ENCODE results near the gene CDC42SE2.

CDC42SE2 gene

DNA sequence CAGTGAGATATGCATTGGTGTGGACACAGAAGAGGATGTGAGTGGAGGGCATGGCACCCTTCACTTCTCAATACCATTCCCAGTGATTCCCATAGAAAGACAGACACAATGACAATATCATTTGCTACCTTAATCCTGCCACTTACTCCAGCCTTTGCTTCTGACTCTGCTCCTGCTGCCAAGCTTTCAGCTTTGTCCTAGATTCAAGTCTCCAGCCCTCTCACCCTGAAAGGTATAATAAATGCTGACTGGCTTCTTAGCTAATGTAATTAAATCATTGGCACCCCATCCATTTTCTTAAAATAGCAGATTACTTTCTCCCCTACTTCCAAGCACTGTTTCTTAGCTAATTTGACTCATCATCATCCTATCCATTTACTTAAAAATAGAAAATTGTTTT is 41.1 kb upstream of the CDC42SE2 start:
- DNase-seq (ENCODE audit: low read depth in 1 of 2, low spot score in 1 of 2) = no peak
- Histone ChIP-seq H3K27ac (replicated peaks) (no peak overlapping the region), H3K27me3 (ENCODE audit: insufficient read depth, poor library complexity, severe bottlenecking) (no peaks in the 10 kb centered on the region), H3K4me3 (replicated peaks; ENCODE audit: insufficient read depth, low read length) (no peak overlapping the region)
- TF ChIP-seq, protein P1, sequence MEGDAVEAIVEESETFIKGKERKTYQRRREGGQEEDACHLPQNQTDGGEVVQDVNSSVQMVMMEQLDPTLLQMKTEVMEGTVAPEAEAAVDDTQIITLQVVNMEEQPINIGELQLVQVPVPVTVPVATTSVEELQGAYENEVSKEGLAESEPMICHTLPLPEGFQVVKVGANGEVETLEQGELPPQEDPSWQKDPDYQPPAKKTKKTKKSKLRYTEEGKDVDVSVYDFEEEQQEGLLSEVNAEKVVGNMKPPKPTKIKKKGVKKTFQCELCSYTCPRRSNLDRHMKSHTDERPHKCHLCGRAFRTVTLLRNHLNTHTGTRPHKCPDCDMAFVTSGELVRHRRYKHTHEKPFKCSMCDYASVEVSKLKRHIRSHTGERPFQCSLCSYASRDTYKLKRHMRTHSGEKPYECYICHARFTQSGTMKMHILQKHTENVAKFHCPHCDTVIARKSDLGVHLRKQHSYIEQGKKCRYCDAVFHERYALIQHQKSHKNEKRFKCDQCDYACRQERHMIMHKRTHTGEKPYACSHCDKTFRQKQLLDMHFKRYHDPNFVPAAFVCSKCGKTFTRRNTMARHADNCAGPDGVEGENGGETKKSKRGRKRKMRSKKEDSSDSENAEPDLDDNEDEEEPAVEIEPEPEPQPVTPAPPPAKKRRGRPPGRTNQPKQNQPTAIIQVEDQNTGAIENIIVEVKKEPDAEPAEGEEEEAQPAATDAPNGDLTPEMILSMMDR (IDR thresholded peaks at IDR 0.05; ENCODE audit: insufficient read depth, low read length) = no peak
- TF ChIP-seq SPI1 (IDR thresholded peaks at IDR 0.05; ENCODE audit: borderline replicate concordance, low read depth) = no peak
- TF ChIP-seq, protein P2, sequence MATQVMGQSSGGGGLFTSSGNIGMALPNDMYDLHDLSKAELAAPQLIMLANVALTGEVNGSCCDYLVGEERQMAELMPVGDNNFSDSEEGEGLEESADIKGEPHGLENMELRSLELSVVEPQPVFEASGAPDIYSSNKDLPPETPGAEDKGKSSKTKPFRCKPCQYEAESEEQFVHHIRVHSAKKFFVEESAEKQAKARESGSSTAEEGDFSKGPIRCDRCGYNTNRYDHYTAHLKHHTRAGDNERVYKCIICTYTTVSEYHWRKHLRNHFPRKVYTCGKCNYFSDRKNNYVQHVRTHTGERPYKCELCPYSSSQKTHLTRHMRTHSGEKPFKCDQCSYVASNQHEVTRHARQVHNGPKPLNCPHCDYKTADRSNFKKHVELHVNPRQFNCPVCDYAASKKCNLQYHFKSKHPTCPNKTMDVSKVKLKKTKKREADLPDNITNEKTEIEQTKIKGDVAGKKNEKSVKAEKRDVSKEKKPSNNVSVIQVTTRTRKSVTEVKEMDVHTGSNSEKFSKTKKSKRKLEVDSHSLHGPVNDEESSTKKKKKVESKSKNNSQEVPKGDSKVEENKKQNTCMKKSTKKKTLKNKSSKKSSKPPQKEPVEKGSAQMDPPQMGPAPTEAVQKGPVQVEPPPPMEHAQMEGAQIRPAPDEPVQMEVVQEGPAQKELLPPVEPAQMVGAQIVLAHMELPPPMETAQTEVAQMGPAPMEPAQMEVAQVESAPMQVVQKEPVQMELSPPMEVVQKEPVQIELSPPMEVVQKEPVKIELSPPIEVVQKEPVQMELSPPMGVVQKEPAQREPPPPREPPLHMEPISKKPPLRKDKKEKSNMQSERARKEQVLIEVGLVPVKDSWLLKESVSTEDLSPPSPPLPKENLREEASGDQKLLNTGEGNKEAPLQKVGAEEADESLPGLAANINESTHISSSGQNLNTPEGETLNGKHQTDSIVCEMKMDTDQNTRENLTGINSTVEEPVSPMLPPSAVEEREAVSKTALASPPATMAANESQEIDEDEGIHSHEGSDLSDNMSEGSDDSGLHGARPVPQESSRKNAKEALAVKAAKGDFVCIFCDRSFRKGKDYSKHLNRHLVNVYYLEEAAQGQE (IDR thresholded peaks at IDR 0.05; ENCODE audit: insufficient replicate concordance, low read depth) = no peak
- TF ChIP-seq POLR2AphosphoS5 (IDR thresholded peaks at IDR 0.05; ENCODE audit: low read depth) = no peak
- no peak for TF ChIP-seq GABPA (IDR thresholded peaks at IDR 0.05; ENCODE audit: low read depth)

DNA sequence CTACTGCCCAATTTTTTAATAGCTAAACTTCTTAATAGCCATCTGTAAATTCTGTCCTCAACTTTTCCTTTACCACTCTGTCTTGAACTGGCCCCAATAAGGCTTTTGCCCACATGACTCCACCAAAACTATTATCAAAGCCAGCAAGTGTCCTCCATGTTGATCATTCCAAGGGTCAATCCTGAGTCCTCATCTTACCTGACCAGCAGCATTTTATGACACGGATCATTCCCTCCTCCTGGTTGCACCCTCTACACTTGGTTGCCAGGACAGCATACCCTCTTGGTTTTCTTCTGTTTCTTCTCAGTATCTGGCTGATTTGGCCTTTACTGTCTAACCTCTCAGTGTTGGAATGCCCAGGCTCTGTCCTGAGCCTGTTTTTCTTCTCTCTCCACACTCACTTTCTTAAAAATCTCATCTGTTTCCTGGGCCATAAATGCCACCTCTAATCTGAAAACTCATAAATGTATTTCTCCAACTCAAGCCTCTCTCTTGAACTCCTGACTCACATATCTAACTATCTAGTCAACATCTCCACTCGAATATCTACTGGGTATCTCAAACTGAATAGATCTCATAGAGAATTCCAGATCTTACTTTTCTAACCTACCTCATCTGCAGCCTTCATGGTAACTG is 40.0 kb upstream of the CDC42SE2 start:
- no peak for DNase-seq (ENCODE audit: low read depth in 1 of 2, low spot score in 1 of 2)
- H3K27me3 ChIP-seq (ENCODE audit: insufficient read depth, poor library complexity, severe bottlenecking) = no peaks in the 10 kb centered on the region
- H3K4me3 ChIP-seq (replicated peaks; ENCODE audit: insufficient read depth, low read length) = no peak overlapping the region
- TF ChIP-seq SPI1 (IDR thresholded peaks at IDR 0.05; ENCODE audit: borderline replicate concordance, low read depth) (no peak), GABPA (IDR thresholded peaks at IDR 0.05; ENCODE audit: low read depth) (no peak), POLR2AphosphoS5 (IDR thresholded peaks at IDR 0.05; ENCODE audit: low read depth) (no peak)
- TF ChIP-seq, protein P2 (IDR thresholded peaks at IDR 0.05; ENCODE audit: insufficient replicate concordance, low read depth) = no peak
- TF ChIP-seq, protein P1 (IDR thresholded peaks at IDR 0.05; ENCODE audit: insufficient read depth, low read length) = no peak
- no peak overlapping the region for H3K27ac ChIP-seq (replicated peaks)

DNA sequence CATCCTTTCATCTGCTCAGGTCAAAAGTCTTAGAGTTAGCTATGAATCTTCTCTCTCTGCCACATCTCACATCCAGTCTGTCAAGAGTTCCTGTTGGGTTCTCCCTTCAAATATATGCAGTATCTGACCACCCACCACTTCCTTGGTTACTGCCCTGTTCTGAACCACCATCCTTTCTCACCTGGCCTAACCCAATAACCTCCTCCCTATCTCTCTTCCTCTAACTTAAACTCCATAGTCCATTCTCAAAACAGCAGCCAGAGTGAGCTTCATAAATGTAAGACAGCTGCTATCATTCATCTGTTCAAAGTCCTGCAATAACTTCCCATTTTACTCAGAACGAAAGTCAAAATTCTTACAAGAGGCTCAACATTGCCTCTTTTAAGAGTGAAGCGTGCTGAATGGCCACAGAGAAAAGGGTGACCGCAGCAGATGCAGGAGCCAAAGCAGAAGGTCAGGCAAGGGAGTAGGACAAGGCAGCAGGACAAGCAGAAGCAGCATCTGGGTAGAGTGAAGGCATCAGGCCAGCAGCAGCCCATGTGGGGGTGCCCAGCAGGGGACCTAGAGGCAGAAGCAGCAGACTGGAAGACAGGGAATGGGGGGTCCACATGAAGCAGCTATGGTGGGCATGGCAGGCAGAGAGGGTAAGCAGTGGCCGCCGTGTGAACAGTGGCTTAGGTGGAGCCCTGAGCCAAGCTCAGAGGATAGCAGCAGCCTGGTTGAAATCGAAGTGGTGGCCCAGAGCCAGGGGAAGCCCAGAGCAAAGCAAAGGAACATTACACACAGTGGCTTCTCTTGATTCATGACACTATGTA is 39.3 kb upstream of the CDC42SE2 start:
- peak in 1 of 2 experiments; percentile 23 for DNase-seq (ENCODE audit: low read depth in 1 of 2, low spot score in 1 of 2)
- TF ChIP-seq SPI1 (IDR thresholded peaks at IDR 0.05; ENCODE audit: borderline replicate concordance, low read depth) (no peak), POLR2AphosphoS5 (IDR thresholded peaks at IDR 0.05; ENCODE audit: low read depth) (no peak), GABPA (IDR thresholded peaks at IDR 0.05; ENCODE audit: low read depth) (no peak)
- TF ChIP-seq, protein P1 (IDR thresholded peaks at IDR 0.05; ENCODE audit: insufficient read depth, low read length) = no peak
- TF ChIP-seq, protein P2 (IDR thresholded peaks at IDR 0.05; ENCODE audit: insufficient replicate concordance, low read depth) = no peak
- no peaks in the 10 kb centered on the region for H3K27me3 ChIP-seq (ENCODE audit: insufficient read depth, poor library complexity, severe bottlenecking)
- no peak overlapping the region for H3K4me3 ChIP-seq (replicated peaks; ENCODE audit: insufficient read depth, low read length)
- no peak overlapping the region; the same call in 1 of the 2 replicates for H3K27ac ChIP-seq (replicated peaks)
